Activated naive CD8-positive, alpha-beta T cell treated with anti-CD3 and anti-CD28 coated beads, Interleukin-2, amount 50 U/mL, for 16 hours (primary cell): ENCODE data around the gene SLC6A13.
"Not testable (repeated sequence)": the region's sequence is repeated elsewhere in the genome, so short reads cannot be mapped to it uniquely, and the experiment has no call there.

ENCODE experiments used
- DNase-seq: peaks from one replicate; pipeline ENCODE4 v3.0.0-alpha.2; 2020; ENCODE audit warnings: low read depth, low spot score

Gene SLC6A13

GRCh38 chr12:197911-198695 lies 64.5 kb downstream of the SLC6A13 start:
- DNase-seq = no peak

- no peak for DNase-seq
These were observed 65.3 kb downstream of the SLC6A13 start for GRCh38 chr12:197347-197746.

- no peak for DNase-seq
These were observed 66.2 kb downstream of the SLC6A13 start for GRCh38 chr12:196436-196835.

- DNase-seq = no peak
These were observed 66.7 kb downstream of the SLC6A13 start for GRCh38 chr12:195951-196350.

GRCh38 chr12:195156-195555 lies 67.5 kb downstream of the SLC6A13 start:
- no peak for DNase-seq

- DNase-seq = no peak
These were observed 68.4 kb downstream of the SLC6A13 start for GRCh38 chr12:194276-194675.

- DNase-seq = no peak
These were observed 69.4 kb downstream of the SLC6A13 start for GRCh38 chr12:193261-193660.

GRCh38 chr12:191541-191940 lies 71.1 kb downstream of the SLC6A13 start:
- DNase-seq = no peak

- DNase-seq = no peak
These were observed 71.8 kb downstream of the SLC6A13 start for GRCh38 chr12:190881-191280.

- DNase-seq = no peak
These were observed 73.0 kb downstream of the SLC6A13 start for GRCh38 chr12:189622-189962.

GRCh38 chr12:188910-189621 lies 73.6 kb downstream of the SLC6A13 start:
- no peak for DNase-seq

GRCh38 chr12:187986-188909 lies 74.4 kb downstream of the SLC6A13 start:
- DNase-seq = not testable (repeated sequence)

GRCh38 chr12:186006-186625 lies 76.5 kb downstream of the SLC6A13 start:
- DNase-seq = no peak

GRCh38 chr12:185576-185955 lies 77.1 kb downstream of the SLC6A13 start:
- no peak for DNase-seq

GRCh38 chr12:184811-185575 lies 77.6 kb downstream of the SLC6A13 start:
- DNase-seq = no peak

- DNase-seq = no peak
These were observed 80.2 kb downstream of the SLC6A13 start for GRCh38 chr12:182381-182892.

GRCh38 chr12:181921-182320 lies 80.7 kb downstream of the SLC6A13 start:
- DNase-seq = no peak

GRCh38 chr12:180445-180844 lies 82.2 kb downstream of the SLC6A13 start:
- no peak for DNase-seq

- DNase-seq = no peak
These were observed 82.8 kb downstream of the SLC6A13 start for GRCh38 chr12:179885-180284.

GRCh38 chr12:179131-179884 lies 83.3 kb downstream of the SLC6A13 start:
- no peak for DNase-seq
